GM13976 (cell line): ENCODE results near the gene B3GNT4.
"Not testable (repeated sequence)": the region's sequence is repeated elsewhere in the genome, so short reads cannot be mapped to it uniquely, and the experiment has no call there.

Experiments used
- DNase-seq: peaks from one replicate; pipeline ENCODE4 v3.0.0; 2012; ENCODE audit warnings: low spot score
- CTCF ChIP-seq: IDR thresholded peaks from 2 replicates; pipeline ENCODE4 v1.5.1; 2012; ENCODE audit warnings: borderline replicate concordance, mild to moderate bottlenecking; ENCODE audit not compliant: insufficient read depth; ENCODE audit errors: extremely low read depth, missing control alignments, control extremely low read depth
- in situ Hi-C: fragments of 300-500 bp; cut with MboI; formaldehyde crosslinking; loops from one replicate; pipeline ENCODE4 v1.12.0; 2022; ENCODE audit warnings: low sequenced_read_pairs, mixed read lengths, inconsistent platforms; ENCODE audit not compliant: unreplicated experiment

B3GNT4 gene

DNA sequence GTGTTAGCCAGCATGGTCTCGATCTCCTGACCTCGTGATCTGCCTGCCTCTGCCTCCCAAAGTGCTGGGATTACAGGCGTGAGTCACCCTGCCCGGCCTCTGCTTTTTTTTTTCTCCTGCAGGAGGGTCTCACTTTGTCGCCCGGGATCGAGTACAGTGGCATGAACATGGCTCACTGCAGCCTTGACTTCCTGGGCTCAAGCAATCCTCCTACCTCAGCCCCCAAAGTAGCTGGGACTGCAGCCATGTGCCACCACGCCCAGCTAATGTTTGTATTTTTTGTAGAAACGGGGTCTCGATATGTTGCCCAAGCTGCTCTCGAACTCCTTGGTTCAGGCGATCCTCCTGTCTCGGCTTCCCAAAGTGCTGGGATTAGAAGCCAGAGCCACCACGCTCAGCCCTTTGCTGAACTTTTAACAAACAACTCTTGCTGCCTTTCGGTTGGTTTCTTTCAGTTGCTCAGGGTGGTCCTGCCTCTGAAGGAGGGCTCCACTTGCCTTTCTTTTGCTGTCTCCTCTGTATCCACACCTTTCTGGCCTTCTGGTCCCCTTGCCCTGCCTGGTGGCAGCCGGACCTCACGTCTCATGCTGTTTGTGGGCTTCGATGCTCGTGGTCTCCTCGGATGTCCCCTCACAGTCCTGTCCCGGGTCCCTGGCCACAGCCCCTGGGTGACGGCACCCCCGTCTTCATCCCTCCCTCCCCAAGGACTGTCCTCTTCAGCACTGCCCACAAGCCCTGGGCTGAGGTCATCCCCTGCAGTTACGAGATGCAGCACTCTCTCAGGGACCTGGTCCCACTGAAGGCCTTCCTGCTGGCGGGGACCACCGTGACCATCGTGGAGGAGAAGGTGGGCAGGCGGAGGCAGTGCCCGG is 3.8 kb upstream of the B3GNT4 start:
- in situ Hi-C loops: no loop called here
- no peak for TF ChIP-seq CTCF
- no peak for DNase-seq

GRCh38 chr12:122200541-122201175 is 2.9 kb upstream of the B3GNT4 start:
- TF ChIP-seq CTCF: no peak
- peak; percentile 11 for DNase-seq
- in situ Hi-C loops: no loop called here

- TF ChIP-seq CTCF: no peak
- no peak for DNase-seq
These were observed 2.1 kb upstream of the B3GNT4 start for GRCh38 chr12:122201381-122201780.

GRCh38 chr12:122202017-122202416 is 1.5 kb upstream of the B3GNT4 start:
- in situ Hi-C loops: no loop called here
- no peak for DNase-seq
- no peak for TF ChIP-seq CTCF

More at GRCh38 chr12:122201381-122201780, 2.1 kb upstream of the B3GNT4 start:
- in situ Hi-C loops: no loop called here

- DNase-seq, in situ Hi-C loops: not testable (repeated sequence)
These were observed 698 bp upstream of the B3GNT4 start for GRCh38 chr12:122202811-122203210.

DNA sequence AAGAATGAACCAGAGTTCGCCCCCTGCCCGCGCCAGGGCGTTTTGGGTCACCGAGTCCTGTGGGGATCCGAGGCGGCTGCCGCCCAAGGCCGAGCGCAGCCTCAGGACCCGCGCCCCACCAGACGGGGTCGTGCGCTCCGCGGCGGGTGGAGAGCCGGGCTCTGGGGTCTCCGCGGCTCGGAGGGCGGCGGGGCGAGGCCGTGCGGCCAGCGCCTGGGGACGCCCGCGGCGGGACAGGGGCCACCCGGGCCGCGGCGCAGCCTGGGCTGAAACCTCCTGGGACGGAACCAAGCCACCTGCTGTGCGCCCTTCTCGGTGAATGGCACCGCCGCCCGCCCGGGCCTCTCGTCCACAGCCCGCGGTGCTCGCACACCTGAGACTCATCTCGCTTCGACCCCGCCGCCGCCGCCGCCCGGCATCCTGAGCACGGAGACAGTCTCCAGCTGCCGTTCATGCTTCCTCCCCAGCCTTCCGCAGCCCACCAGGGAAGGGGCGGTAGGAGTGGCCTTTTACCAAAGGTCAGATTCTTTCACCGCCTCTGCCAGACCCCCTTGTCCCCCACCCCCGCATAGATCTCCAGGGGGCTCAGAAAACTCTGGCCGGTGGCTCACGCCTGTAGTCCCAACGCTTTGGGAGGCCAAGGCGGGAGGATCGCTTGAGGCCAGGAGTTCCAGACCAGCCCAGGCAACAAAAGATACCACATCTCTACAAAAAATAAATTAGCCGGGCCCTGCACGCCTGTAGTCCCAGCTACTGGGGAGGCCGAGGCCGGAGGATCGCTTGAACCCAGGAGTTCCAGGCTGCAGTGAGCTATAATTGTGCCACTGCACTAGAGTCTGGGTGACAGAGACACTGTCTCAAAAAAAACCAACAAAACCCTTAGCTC is 901 bp downstream of the B3GNT4 start:
- DNase-seq: peak; percentile 44
- TF ChIP-seq CTCF: no peak
- in situ Hi-C loops: no loop called here
